Nephron (organoid): Measurements from ENCODE around the gene FPR3.

ENCODE experiments used
- H3K27ac Mint-ChIP-seq, 3 experiments: 2 replicates each; pipeline ENCODE4 v1.8.0; 2020; ENCODE audit warnings: mixed read lengths in 3 of 3, mild to moderate bottlenecking in 2 of 3, moderate library complexity in 1 of 3
- H3K27me3 Mint-ChIP-seq: 2 replicates; pipeline ENCODE4 v1.8.0; 2021; ENCODE audit warnings: low read depth, mild to moderate bottlenecking, moderate library complexity, mixed read lengths
- H3K36me3 Mint-ChIP-seq: 2 replicates; pipeline ENCODE4 v1.8.0; 2020; ENCODE audit warnings: low read depth, mixed read lengths
- H3K4me1 Mint-ChIP-seq: 2 replicates; pipeline ENCODE4 v1.8.0; 2020; ENCODE audit warnings: mixed read lengths
- H3K4me3 Mint-ChIP-seq, 3 experiments: 2 replicates each; pipeline ENCODE4 v1.8.0; 2020; ENCODE audit warnings: mild to moderate bottlenecking in 3 of 3, mixed read lengths in 3 of 3, moderate library complexity in 2 of 3
- H3K9me3 Mint-ChIP-seq: 2 replicates; pipeline ENCODE4 v1.8.0; 2020; ENCODE audit warnings: mixed read lengths
- TF ChIP-seq, protein P1 (sequence below), 3 experiments: fragments of 200-600 bp; sonication (generic); IDR thresholded peaks; one replicate each; pipeline ENCODE4 v1.5.0; 2021; ENCODE audit warnings: antibody characterized with exemption in 3 of 3; ENCODE audit not compliant: unreplicated experiment in 3 of 3

Gene FPR3

DNA sequence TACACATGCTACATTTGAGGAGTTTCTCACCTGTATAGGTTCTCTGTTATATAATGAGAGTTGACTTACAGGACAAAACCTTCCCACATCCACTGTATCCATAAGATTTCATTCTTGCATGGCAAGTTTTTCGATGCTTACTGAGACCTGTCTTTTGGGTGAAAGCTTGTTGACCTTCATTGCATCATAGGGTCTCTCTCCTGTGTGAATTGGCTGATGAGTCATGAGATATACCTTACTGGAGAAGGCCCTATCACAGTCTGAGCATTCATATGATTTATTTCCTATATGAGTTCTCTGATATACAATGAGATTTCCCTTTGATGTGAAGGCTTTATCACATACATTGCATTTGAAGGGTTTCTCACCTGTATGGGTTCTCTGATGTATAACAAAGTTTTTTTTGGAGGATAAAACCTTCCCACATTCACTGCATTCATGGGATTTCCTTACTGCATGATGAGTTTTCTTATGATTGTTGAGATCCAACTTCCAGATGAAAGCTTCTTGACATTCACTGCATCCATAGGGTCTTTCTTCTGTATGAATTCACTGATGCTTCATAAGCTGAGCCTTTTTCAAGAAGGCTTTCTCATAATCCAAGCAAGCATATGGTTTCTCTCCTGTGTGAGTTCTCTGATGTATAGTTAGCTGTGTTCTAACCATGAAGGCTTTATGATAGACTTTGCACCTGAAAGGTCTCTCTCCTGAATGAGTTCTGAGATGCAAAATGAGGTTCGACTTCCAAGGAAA lies 67.1 kb downstream of the FPR3 start:
- no peak overlapping the region for H3K4me3 Mint-ChIP-seq
- no peaks in the 10 kb centered on the region for H3K4me1 Mint-ChIP-seq
- no peaks in the 10 kb centered on the region for H3K27me3 Mint-ChIP-seq
- H3K27ac Mint-ChIP-seq = no peak overlapping the region
- H3K9me3 Mint-ChIP-seq = peaks cover 68% of the 10 kb centered on the region
- TF ChIP-seq, protein P1, sequence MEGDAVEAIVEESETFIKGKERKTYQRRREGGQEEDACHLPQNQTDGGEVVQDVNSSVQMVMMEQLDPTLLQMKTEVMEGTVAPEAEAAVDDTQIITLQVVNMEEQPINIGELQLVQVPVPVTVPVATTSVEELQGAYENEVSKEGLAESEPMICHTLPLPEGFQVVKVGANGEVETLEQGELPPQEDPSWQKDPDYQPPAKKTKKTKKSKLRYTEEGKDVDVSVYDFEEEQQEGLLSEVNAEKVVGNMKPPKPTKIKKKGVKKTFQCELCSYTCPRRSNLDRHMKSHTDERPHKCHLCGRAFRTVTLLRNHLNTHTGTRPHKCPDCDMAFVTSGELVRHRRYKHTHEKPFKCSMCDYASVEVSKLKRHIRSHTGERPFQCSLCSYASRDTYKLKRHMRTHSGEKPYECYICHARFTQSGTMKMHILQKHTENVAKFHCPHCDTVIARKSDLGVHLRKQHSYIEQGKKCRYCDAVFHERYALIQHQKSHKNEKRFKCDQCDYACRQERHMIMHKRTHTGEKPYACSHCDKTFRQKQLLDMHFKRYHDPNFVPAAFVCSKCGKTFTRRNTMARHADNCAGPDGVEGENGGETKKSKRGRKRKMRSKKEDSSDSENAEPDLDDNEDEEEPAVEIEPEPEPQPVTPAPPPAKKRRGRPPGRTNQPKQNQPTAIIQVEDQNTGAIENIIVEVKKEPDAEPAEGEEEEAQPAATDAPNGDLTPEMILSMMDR (IDR thresholded peaks at IDR 0.05; ENCODE audit: unreplicated experiment in 3 of 3) = no peak
- H3K36me3 Mint-ChIP-seq = peaks cover 72% of the 10 kb centered on the region

- Mint-ChIP-seq H3K4me1 (no peaks in the 10 kb centered on the region), H3K27me3 (no peaks in the 10 kb centered on the region), H3K27ac (no peak overlapping the region), H3K9me3 (peaks cover 92% of the 10 kb centered on the region), H3K4me3 (no peak overlapping the region), H3K36me3 (peaks cover 99% of the 10 kb centered on the region)
- TF ChIP-seq, protein P1 (IDR thresholded peaks at IDR 0.05; ENCODE audit: unreplicated experiment in 3 of 3) = no peak
Observed at GRCh38 chr19:51873097-51873496, 78.1 kb downstream of the FPR3 start.
